GM21360 (cell line): ENCODE data around the gene SLC35A2.
"Not testable (repeated sequence)": the region's sequence is repeated elsewhere in the genome, so short reads cannot be mapped to it uniquely, and the experiment has no call there.

Experiments used
- ATAC-seq: cut with Tn5 transposase; IDR thresholded peaks from one replicate; pipeline ENCODE4 v1.9.1; 2021; ENCODE audit warnings: mild to moderate bottlenecking, moderate library complexity; ENCODE audit not compliant: unreplicated experiment

SLC35A2 gene

GRCh38 chrX:48854121-48854804 is 57.2 kb downstream of the SLC35A2 start:
- not testable (repeated sequence) for ATAC-seq

- not testable (repeated sequence) for ATAC-seq
Observed at GRCh38 chrX:48853494-48853893, 58.0 kb downstream of the SLC35A2 start.
